ENCODE measurements around the gene MBNL1.

MBNL1 gene

DNA sequence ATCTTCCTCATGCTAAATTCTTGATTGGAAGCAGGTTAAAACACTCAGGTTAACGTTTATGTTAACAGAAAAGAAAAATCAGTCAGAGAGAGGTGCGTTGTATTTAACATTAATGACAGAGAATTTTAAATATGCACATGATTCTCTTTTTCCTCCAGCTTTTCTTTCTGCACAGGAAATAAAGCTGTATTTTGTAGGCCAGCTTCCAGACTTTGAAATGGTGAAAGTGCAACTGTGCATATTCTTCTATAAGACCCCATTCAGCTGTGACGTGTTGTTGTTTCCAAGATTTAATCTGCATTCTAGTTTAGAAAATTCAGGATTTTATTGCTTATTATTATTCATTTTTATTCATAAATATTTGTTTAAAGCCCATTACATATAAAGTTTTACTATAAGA is 11.8 kb downstream of the MBNL1 start:
- no peaks in the 10 kb centered on the region for H3K36me3 ChIP-seq (ENCODE audit: control insufficient read depth in 1 of 2, insufficient read depth in 2 of 2, low read length in 2 of 2)

DNA sequence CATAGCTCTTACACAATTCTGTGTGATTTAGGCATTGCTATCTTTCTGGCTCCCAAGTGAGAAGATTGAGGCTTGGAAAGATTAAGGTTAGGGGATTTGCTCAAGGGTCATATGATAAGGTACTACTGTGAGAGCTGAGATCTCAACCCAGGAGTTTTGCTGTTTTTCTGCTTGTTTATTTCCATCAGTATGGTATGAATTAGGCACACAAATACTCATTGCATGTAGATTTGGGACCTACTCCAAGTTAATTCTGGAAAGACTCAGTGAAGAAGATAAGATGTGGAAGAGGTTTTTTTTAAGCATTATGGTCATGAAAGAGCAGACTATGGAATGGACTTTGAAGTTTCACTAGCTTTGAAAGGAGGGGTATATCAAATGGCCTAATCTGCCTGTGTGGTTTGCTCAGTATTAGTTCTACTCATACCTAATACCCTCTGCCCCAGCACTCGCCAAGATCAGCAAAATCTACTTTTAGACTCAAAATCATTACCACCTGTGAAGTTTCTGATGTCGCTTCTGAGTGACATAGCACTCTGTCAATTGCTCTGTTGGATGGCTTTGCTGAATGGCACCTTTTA is 12.5 kb downstream of the MBNL1 start:
- Histone ChIP-seq H3K27me3 (ENCODE audit: insufficient read depth, low read length) (no peaks in the 10 kb centered on the region), H3K4ac (ENCODE audit: low read depth, low read length) (no peak overlapping the region), H4K12ac (ENCODE audit: low read depth, low read length) (no peak overlapping the region), H3K4me2 (ENCODE audit: low read length) (no peak overlapping the region), H2BK12ac (ENCODE audit: low read length) (no peak overlapping the region), H3K9me3 (ENCODE audit: insufficient read depth, low read depth, low read length) (no peaks in the 10 kb centered on the region), H3K36me3 (ENCODE audit: control insufficient read depth in 1 of 2, insufficient read depth in 2 of 2, low read length in 2 of 2) (no peaks in the 10 kb centered on the region), H3K23ac (ENCODE audit: low read length) (no peak overlapping the region), H3K27ac (ENCODE audit: low read depth, low read length) (no peak overlapping the region), H3K4me1 (ENCODE audit: control insufficient read depth in 1 of 2, insufficient read depth in 2 of 2, low read length in 2 of 2) (no peaks in the 10 kb centered on the region), H4K8ac (ENCODE audit: low read depth, low read length) (no peak overlapping the region), H2BK5ac (ENCODE audit: low read depth, low read length, poor library complexity) (no peak overlapping the region), H2BK120ac (ENCODE audit: insufficient read depth, low read length, poor library complexity) (no peak overlapping the region), H2AK5ac (ENCODE audit: low read length) (no peak overlapping the region), H3K9ac (ENCODE audit: low read length) (no peak overlapping the region), H3K14ac (ENCODE audit: low read length) (no peak overlapping the region), H2AFZ (ENCODE audit: insufficient read depth, low read length, poor library complexity) (no peak overlapping the region), H3K79me2 (ENCODE audit: control insufficient read depth, insufficient read depth, low read length, poor library complexity) (no peaks in the 10 kb centered on the region), H3K4me3 (ENCODE audit: low read depth, low read length) (no peak overlapping the region), H3K18ac (ENCODE audit: low read length) (no peak overlapping the region), H3K79me1 (ENCODE audit: low read length) (no peaks in the 10 kb centered on the region), H4K91ac (ENCODE audit: low read depth, low read length) (no peak overlapping the region)
- DNase-seq: no peak
- no CpG with 5 or more reads among the region's 2 CpGs for whole genome bisulfite sequencing (ENCODE audit: extremely low coverage, insufficient coverage, insufficient read length)

More for the DNA sequence above, 11.8 kb downstream of the MBNL1 start:
- H2BK12ac ChIP-seq (ENCODE audit: low read length): no peak overlapping the region
- no peak overlapping the region for H3K14ac ChIP-seq (ENCODE audit: low read length)
- H3K4ac ChIP-seq (ENCODE audit: low read depth, low read length): no peak overlapping the region
- H3K4me2 ChIP-seq (ENCODE audit: low read length): no peak overlapping the region
- no peak overlapping the region for H4K8ac ChIP-seq (ENCODE audit: low read depth, low read length)
- H3K9me3 ChIP-seq (ENCODE audit: insufficient read depth, low read depth, low read length): no peaks in the 10 kb centered on the region
- no peak overlapping the region for H4K12ac ChIP-seq (ENCODE audit: low read depth, low read length)
- no peak overlapping the region for H3K23ac ChIP-seq (ENCODE audit: low read length)
- H2AFZ ChIP-seq (ENCODE audit: insufficient read depth, low read length, poor library complexity): no peak overlapping the region
- no peaks in the 10 kb centered on the region for H3K4me1 ChIP-seq (ENCODE audit: control insufficient read depth in 1 of 2, insufficient read depth in 2 of 2, low read length in 2 of 2)
- no peaks in the 10 kb centered on the region for H3K27me3 ChIP-seq (ENCODE audit: insufficient read depth, low read length)
- H3K27ac ChIP-seq (ENCODE audit: low read depth, low read length): no peak overlapping the region
- no peak overlapping the region for H3K18ac ChIP-seq (ENCODE audit: low read length)
- no peak overlapping the region for H3K4me3 ChIP-seq (ENCODE audit: low read depth, low read length)
- no peak overlapping the region for H2BK5ac ChIP-seq (ENCODE audit: low read depth, low read length, poor library complexity)
- WGBS (ENCODE audit: extremely low coverage, insufficient coverage, insufficient read length): no CpG with 5 or more reads among the region's 3 CpGs
- H2AK5ac ChIP-seq (ENCODE audit: low read length): no peak overlapping the region
- no peak overlapping the region for H2BK120ac ChIP-seq (ENCODE audit: insufficient read depth, low read length, poor library complexity)
- H4K91ac ChIP-seq (ENCODE audit: low read depth, low read length): no peak overlapping the region
- H3K79me1 ChIP-seq (ENCODE audit: low read length): no peaks in the 10 kb centered on the region
- DNase-seq: no peak
- H3K79me2 ChIP-seq (ENCODE audit: control insufficient read depth, insufficient read depth, low read length, poor library complexity): no peaks in the 10 kb centered on the region
- H3K9ac ChIP-seq (ENCODE audit: low read length): no peak overlapping the region

DNA sequence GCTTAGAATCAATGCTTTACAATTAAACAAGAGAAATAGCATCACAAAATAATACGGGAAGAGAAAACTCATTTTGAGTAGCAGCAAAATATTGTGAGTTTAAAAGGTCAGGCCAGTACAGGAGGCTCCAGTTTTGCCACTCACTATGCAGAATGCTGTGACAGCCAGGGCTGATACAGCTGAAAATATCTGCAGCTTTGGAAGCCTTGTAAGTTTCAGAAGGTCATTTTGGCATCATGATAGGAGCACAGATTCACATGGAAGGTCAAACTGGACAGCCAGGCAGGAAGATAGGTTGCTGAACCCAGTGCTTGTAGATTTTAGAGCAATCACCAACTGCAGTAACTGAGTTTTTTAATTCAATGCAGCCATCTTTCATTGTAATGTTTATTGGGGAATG is 14.1 kb downstream of the MBNL1 start:
- no peak overlapping the region for H3K4me2 ChIP-seq (ENCODE audit: low read length)
- DNase-seq: no peak
- no peak overlapping the region for H4K91ac ChIP-seq (ENCODE audit: low read depth, low read length)
- H4K12ac ChIP-seq (ENCODE audit: low read depth, low read length): no peak overlapping the region
- H3K9me3 ChIP-seq (ENCODE audit: insufficient read depth, low read depth, low read length): no peaks in the 10 kb centered on the region
- H3K23ac ChIP-seq (ENCODE audit: low read length): no peak overlapping the region
- no peak overlapping the region for H3K4me3 ChIP-seq (ENCODE audit: low read depth, low read length)
- H3K27ac ChIP-seq (ENCODE audit: low read depth, low read length): no peak overlapping the region
- H2BK12ac ChIP-seq (ENCODE audit: low read length): no peak overlapping the region
- H3K36me3 ChIP-seq (ENCODE audit: control insufficient read depth in 1 of 2, insufficient read depth in 2 of 2, low read length in 2 of 2): no peaks in the 10 kb centered on the region
- no peak overlapping the region for H2AFZ ChIP-seq (ENCODE audit: insufficient read depth, low read length, poor library complexity)
- H2AK5ac ChIP-seq (ENCODE audit: low read length): no peak overlapping the region
- no peaks in the 10 kb centered on the region for H3K27me3 ChIP-seq (ENCODE audit: insufficient read depth, low read length)
- H3K14ac ChIP-seq (ENCODE audit: low read length): no peak overlapping the region
- H4K8ac ChIP-seq (ENCODE audit: low read depth, low read length): no peak overlapping the region
- no CpG with 5 or more reads among the region's 1 CpG for WGBS (ENCODE audit: extremely low coverage, insufficient coverage, insufficient read length)
- no peak overlapping the region for H3K4ac ChIP-seq (ENCODE audit: low read depth, low read length)
- H3K9ac ChIP-seq (ENCODE audit: low read length): no peak overlapping the region
- H2BK5ac ChIP-seq (ENCODE audit: low read depth, low read length, poor library complexity): no peak overlapping the region
- H3K18ac ChIP-seq (ENCODE audit: low read length): no peak overlapping the region
- H2BK120ac ChIP-seq (ENCODE audit: insufficient read depth, low read length, poor library complexity): no peak overlapping the region
- H3K79me1 ChIP-seq (ENCODE audit: low read length): no peaks in the 10 kb centered on the region
- no peaks in the 10 kb centered on the region for H3K4me1 ChIP-seq (ENCODE audit: control insufficient read depth in 1 of 2, insufficient read depth in 2 of 2, low read length in 2 of 2)
- no peaks in the 10 kb centered on the region for H3K79me2 ChIP-seq (ENCODE audit: control insufficient read depth, insufficient read depth, low read length, poor library complexity)

DNA sequence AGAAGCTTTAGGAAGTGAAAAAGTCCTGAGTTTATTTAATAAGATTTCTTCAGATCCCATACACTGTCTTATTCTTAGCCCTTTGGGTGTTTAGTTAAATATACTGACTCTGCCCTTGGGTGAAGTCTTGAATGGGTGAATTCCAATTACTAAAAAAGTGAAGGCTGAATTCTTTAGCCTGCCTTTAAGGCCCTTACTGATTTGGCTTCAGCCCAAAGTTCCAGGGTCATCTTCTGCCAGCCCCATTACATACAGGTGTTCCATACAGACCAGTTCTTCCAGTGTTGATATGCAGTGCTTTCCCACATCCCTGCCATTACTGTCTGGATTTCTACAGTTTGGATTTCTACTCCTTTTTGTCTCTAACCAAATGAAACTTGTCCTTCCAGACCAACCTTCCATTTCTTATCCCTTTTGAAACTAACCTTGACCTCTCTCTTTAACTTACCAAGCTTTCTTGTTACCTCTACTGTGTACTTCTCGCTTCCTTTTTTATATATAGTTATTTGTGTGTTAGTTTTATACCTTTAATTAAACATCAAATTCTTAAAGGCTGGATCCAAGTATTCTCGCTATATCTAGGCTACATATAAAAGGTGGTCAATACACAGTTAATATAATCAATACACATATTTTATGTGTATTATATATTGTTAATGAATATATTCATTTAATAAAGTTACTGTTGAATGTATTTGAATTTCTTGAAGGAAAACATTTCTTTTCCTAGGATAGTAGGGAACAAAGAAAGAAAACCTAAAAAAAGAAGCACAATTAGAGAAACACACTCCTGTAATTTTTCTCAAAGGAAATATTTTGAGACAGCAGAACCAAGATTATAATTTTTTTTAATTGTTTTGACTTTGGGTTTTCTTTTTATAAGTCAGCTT is 15.0 kb downstream of the MBNL1 start:
- Histone ChIP-seq H3K79me2 (ENCODE audit: control insufficient read depth, insufficient read depth, low read length, poor library complexity) (no peaks in the 10 kb centered on the region), H2BK12ac (ENCODE audit: low read length) (no peak overlapping the region), H2BK120ac (ENCODE audit: insufficient read depth, low read length, poor library complexity) (no peak overlapping the region), H3K79me1 (ENCODE audit: low read length) (no peaks in the 10 kb centered on the region), H3K4me1 (ENCODE audit: control insufficient read depth in 1 of 2, insufficient read depth in 2 of 2, low read length in 2 of 2) (no peaks in the 10 kb centered on the region), H4K12ac (ENCODE audit: low read depth, low read length) (no peak overlapping the region), H4K91ac (ENCODE audit: low read depth, low read length) (no peak overlapping the region), H3K4me3 (ENCODE audit: low read depth, low read length) (no peak overlapping the region), H3K4me2 (ENCODE audit: low read length) (no peak overlapping the region), H3K36me3 (ENCODE audit: control insufficient read depth in 1 of 2, insufficient read depth in 2 of 2, low read length in 2 of 2) (no peaks in the 10 kb centered on the region), H2BK5ac (ENCODE audit: low read depth, low read length, poor library complexity) (no peak overlapping the region), H4K8ac (ENCODE audit: low read depth, low read length) (no peak overlapping the region), H3K4ac (ENCODE audit: low read depth, low read length) (no peak overlapping the region), H3K18ac (ENCODE audit: low read length) (no peak overlapping the region), H3K14ac (ENCODE audit: low read length) (no peak overlapping the region), H2AFZ (ENCODE audit: insufficient read depth, low read length, poor library complexity) (no peak overlapping the region), H3K27ac (ENCODE audit: low read depth, low read length) (no peak overlapping the region), H3K23ac (ENCODE audit: low read length) (no peak overlapping the region), H2AK5ac (ENCODE audit: low read length) (no peak overlapping the region), H3K9ac (ENCODE audit: low read length) (no peak overlapping the region), H3K27me3 (ENCODE audit: insufficient read depth, low read length) (no peaks in the 10 kb centered on the region), H3K9me3 (ENCODE audit: insufficient read depth, low read depth, low read length) (no peaks in the 10 kb centered on the region)
- no CpG with 5 or more reads among the region's 2 CpGs for WGBS (ENCODE audit: extremely low coverage, insufficient coverage, insufficient read length)
- DNase-seq: no peak

Measured in trophoblast cell (in vitro differentiated cells and primary cell).